RKO (cell line): ENCODE data around the gene BCAR1.
A peak's percentile ranks its signal among the peaks of the same experiment; 100 is the strongest.
"Not testable (repeated sequence)": the region's sequence is repeated elsewhere in the genome, so short reads cannot be mapped to it uniquely, and the experiment has no call there.

Source experiments
- DNase-seq: peaks from one replicate; pipeline ENCODE4 v3.0.0-alpha.2; 2016; ENCODE audit warnings: low spot score

BCAR1 gene

DNA sequence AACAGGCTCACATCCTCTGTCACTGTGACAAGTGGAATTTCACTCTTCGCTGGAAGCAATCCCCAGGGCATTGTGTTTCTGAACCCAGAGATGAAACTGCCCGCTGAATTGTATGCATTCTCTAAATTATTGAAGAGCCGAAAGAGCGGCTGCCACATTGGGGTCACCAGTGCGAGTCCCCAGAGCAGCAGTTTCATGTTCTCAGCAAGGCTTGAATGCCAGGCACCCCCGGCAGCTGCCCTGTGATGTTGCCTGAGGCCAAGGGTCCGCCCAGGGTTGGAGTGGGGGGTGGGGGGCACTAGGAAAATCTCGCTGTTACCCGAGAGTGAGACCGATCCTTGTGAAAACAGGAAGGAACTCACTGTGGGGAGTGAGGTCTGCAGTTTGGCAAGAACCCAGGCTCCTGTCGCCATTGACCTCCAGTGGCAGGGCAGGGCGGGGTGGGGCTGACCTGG, 20.7 kb upstream of the BCAR1 start:
- DNase-seq = no peak

DNA sequence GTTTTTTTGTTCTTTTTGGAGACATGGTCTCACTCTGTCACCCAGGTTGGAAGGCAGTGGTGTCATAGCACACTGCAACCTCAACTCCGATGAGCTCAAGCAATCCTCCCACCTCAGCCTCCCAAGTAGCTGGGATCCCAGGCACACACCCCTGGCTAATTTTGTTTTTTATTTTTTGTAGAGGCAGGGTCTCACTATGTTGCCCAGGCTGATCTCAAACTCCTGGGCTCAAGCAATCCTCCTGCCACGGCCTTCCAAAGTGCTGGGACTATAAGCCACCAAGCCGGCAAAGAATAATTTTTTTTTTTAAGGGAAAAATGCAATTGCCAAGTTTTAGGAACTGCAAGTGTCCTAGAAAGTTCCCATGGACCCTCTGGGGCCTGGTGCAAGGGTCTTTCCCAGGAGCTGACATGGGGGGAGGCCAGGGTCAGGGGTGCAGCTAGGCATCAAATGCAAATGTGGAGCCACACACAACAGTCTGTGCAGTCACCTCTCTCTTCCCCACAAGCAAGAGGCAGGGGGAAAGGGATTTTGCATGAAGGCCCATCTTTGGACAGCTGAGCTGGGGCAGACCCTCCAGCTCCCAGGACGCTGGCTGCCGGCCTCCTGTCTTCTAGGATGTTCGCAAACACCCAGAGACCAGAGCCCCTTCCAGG, 20.1 kb upstream of the BCAR1 start:
- no peak for DNase-seq

DNA sequence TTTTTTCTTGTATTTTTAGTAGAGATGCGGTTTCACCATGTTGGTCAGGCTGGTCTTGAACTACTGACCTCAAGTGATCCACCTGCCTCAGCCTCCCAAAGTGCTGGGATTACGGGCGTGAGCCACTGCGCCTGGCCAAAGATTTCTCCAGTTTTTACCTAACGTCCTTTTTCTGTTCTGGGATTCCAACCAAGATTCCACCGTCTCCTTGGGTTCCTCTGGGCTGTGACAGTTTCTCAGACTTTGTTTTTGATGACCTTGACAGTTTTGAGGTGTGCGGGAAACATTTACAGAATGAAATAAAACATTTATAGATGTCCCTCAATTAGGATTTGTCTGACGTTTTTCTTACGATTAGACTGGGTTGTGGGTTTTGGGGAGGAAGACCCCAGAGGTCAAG, 17.9 kb upstream of the BCAR1 start:
- not testable (repeated sequence) for DNase-seq

DNA sequence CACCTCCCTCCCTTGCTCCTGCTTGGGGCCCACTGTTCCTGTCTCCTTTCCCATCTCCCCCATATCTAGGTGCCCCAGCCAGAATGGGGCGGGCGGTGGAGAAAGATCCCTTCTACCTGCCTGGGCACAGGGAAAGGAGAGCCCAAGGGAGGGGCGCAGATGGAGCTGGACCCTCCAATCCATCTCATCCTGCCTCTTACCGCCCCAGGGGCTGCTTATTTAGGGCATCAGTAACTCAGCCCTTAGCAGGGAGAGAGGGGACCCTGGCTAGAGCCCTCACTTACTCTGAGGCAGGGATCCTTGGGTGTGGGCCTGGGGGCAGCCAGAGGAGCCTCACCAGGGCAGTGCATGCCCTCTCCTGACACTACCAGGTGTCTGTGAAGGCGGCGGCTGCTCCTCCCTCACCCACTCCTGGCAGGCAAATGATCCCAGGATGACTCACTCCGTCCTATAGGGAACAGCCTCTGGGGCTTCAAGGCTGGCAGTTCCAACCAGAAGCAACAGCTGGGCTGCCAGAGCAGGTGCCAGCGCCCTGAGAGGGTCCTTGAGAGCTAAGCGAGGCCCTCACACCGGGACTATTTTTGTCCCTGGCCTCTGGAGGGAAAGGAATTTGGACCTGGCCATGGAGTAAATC, 16.3 kb upstream of the BCAR1 start:
- peak; percentile 61 for DNase-seq

DNA sequence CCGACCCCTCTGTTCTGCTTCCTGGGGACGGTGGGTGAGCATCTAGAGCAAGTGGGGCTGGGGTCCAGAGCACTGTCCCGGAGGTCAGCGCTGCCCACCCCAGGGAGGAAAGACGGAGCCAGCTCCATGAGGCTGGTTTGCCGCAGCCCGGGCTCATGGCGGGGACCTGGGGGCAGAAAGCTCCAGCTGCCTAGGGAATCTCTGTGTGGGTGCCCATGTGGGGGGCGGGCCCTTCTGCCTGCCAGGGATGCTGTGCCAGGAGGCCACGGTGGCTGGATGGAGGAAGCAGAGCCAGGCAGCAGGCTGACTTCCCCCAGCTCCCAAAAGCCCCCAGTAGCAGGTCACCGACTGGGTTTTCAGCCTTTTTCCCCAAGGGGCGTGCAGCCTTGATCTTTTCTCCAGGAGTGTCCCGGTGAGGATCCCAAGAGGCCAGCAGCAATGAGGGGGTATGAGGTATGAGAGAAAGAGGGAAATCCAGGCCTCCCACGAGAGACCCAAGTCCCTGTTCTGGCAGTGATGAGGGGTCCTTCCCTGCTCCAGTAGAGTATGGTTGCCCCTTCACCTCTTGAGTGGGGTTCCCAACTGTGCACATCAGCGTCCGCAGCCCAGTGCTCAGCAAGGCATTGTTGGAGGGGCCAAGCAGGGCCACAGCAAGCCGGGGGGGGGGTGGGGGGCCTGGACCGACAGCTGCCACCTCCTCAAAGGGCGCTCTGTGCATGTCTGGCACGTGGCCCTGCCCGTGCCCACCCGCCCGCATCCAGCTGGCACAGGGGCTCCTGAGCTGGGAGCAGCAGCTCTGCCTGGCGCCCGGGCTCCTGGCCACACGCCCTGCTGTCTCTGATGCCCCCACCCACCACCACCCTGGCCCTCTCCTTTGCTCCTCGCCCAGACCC, 15.6 kb upstream of the BCAR1 start:
- DNase-seq = no peak

DNA sequence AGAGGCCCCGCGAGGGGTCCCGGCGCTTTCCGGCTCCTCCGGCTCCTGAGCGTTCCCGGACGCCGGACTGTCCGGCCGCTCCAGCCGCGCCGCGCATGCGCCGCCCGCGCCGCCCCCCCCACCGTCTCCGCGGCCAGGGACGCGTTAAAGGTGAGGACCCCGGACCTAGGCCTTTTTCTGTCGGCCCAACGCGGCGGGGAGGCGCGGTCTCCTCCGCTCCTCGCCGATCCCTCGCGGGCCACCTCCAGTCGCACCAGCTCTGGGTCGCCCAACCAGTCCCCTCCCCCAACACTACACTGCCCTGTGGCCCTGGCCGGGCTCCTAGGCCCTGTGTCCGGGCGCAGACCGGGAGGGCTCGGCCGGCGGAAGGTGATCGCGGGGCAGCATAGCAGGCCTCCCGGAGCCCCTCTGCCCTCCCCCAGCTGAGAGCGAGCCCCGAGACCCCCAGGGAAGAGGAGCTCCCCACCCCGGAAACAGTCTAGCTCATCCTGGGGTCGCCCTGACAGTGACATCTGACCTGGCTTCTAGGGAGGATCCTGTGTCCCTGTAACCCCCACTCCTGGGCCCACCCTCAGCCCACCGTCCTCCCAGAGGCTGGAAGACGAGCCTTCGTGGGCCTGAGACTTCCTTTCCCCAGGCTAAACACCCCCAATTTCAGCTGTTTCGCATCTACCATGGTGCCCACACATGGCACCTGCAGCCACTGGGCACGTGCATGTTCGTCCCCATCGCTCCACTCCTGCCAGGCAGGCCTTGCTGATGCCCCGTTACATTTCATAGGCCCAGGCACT, 14.7 kb upstream of the BCAR1 start:
- DNase-seq = peak; percentile 77

DNA sequence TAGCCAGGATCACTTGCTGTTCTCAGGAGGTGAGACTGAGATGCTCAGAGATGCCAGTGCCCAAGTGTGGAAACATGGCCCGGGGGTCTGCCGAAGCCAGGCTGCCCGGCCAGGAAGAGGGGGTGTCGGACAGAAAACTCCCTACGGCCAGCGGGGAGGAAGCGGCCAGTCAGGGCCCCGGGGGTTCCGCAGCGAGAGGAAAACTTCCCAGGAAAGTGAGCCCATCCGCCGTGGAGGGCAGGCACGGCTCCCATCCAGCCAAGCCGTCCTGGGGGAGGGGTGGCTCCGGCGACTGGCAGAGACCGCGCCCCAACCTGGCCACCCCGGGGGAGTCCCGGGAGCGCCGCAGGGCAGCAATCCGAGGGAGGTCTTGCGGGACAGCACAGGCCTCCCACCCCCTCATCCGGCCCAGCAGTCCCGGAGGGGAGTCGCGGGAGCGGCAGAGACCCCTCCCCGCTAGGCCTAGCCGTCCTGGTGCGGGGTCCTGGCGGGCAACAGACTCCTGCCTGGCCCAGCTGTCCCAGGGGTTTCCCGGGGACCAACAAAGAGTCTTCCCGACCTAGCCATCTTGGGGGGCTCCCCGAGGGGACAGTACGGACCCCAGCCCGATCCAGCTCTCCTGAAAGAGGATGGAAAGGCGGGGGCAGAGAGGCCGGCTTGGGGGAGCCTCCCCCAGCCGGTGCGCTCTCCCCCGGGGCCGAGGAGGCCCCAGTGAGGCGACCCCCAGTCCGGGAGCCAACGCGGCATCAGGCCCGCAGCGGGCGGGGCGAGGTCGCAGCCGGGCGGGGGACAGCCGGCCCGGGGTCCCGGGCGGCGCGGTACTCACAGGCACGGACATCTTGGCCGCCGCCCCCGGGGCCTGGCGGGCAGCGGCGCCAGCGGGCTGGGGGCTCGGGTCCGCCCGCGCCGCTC, 13.8 kb upstream of the BCAR1 start:
- no peak for DNase-seq

DNA sequence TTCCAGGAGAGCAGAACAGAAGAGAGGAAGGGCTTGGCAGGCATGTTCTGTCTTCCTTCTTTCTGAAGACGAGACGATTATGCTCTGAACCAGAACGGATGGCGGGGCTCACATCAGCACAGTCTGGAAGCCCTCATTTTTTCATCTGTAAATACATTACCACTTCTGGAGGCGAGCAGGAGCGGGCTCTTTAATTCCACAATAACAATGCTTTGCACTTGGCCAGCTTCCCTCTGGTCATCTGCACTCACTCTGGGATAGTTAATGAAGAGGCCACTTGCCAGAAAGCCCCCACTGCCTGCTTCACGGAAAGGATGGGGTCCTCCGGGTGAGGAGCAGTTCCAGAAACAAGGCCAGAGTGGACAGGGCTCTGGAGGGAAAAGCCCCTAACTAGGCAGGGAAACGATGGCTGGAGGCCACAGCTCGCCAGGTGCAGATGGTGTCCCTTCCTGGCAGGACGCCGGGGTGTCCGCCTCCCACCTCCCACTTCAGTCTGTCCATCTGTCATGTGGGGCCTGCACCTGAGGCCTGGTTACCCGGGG, 13.1 kb upstream of the BCAR1 start:
- DNase-seq = no peak

DNA sequence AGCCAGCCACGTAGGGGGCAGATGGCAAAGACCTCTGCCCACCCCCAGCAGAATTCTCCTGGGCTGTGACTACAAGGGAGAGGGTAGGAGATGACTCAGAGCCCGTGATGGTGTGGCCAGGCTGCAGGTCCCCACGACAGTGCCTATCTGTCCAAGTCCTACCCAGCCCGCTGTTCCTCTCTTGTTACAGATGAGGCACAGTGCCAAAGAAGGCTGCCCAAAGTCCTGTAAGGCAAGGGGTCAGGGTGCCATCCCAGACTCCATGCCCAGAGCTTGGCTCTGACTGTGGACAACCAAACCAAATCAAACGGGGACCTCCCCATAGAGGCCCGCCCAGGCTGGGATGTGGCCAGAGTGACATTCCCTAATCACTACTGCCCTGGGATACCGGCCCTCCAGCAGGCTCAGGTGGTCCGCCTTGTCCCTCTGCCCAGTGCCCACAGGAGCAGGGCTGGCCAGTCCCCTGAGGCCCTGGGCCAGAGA, 12.6 kb upstream of the BCAR1 start:
- no peak for DNase-seq

DNA sequence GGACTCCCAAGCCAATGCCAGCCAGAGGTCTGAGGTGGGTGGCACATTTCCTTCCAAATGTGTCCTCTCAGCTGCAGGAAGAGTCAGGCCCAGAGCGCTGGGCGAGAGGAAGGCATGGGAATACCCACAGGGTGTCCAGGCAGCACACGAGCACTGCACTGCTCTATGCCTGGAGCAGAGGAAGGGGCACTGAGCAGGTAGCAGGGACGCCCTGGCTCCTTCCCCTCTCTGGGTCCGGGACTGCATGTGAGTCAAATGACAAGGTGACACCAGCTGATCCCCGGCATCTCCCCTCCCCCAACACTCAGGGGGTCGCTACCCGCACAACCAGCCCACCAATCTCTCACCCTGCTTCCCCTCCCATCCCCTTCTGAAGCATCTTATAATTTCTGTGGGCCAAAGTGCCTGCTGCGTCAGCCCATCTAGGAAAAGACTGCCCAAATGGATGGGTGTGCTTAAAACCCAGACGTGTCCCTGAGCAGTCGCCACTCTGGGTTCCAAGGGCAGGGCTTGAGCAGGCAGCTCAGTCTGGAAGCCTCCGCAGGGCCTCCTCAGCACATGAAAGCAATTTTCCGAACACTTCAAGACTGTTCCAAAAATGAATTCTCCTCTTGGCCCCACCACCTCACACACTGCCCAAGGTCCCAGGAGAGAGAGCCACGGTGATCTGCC, 12.0 kb upstream of the BCAR1 start:
- DNase-seq = no peak

DNA sequence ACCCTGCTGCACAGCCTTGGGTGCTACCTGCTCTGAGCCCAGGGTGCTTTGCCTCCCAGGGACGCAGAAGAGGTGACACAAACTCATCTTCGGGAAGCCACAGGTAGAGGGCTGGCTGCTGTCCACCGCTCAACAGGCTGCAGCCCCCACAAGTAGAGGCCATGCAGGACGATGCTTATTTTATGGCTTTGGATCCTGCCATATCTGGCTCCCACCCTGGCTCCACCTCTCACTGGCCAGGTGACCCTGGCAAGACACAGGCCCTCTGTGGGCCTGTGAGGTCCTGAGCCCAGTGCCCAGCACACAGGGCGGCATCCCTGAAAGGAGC, 11.3 kb upstream of the BCAR1 start:
- no peak for DNase-seq

DNA sequence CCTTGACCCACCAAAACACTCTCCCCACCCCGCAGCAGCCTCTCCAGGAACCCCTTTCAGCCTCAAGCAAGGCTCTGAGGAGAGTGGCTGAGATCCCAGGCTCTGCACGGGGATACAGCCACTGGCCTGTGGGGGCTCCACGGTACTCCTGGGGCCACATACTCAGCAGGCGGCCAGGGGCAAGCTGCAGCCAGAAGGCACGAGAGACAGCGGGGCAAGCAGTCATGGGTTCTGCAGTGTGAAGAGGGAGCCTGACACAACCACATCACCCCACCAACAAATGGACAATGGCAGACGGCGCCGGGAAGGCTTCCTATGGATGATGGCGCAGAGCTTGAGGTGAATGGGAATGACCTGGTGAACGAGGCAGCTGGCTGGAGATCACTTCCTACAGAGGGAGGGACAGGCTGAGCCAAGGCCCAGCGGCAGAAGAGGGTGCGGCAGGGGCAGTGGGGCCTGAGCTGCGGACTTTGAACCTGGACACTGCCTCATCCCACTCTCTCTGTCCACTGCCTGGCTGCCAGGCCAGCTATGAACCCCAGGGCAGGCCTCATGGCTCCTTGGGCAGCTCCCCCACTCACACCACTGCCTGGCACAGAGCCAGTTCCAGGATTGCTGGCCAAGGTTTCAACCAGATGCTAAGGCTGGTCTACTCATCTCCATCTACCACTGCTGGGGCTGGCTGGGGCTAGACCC, 10.8 kb upstream of the BCAR1 start:
- DNase-seq = no peak

DNA sequence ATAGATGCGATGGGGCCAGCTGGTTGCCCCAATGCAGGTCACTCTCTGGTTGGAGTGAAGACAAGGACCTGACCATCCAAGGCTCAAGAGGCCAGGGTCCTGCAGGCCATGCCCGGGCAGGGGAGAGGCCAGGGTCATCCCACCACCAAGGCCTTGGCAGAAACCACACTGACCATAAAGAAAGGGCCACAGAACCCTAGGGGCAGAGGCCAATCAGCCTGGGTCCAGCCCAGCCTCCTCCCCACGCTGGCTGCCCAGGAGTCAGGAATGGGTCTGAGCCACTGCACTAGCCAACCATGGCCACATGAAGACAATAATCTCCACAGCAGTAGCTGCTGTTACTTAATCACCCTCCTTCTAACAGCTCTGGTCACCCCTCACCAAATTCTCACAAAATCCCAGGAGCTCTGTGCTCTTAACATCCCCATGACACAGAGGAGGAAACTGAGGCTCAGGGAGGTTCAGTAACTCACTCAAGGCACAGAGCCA, 10.2 kb upstream of the BCAR1 start:
- DNase-seq = no peak

DNA sequence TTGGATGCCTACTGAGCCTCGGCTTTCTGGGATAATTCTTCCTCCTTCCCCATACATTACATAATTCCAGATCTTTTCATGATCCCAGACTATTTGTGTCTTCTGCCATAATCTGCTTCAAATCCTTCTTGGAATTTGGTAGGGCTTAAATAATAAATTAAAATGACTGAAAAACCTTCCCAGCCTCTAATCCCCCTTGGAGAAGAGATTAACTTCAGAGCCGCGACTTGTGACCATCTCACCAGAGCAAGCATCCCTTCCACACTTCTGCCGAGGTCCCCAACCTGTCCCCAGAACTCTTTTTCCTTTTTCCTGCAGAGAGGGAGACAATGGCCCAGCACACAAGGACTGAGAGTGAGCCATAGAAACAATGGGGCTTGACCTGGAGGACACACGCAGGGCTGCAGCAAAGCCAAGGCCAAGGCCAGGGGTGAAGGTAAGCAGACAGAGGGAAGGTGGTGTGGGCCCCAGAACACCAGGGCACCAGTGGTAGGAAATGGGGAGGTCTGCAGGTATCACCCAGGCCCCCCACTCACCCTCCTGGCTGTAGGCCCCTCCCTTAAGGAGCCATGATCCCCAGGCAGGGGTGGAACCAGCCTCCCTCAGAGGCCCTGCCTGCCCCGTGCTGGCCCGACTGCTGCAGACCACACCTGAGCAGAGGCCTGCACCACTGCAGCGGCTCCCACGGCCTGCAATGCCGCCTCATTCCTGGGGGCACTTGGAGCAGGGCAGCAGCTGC, 9.6 kb upstream of the BCAR1 start:
- DNase-seq = no peak

DNA sequence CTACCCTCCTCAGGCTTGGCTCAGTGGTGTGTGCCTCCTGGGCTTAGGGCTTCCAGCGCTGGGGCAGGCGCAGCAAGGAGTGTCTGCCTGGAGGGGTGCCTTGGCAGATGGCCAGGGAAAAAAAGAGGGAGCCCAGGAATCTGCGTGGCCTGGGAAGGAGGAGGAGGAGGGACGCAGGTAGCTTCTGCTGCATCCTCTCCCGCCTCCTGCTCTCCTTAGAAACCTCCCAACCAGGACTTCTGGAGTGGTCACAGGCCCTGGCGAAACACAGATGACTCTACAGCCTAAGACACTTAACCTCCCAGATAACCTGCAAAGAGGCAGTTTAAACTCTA, 7.3 kb upstream of the BCAR1 start:
- DNase-seq = no peak

DNA sequence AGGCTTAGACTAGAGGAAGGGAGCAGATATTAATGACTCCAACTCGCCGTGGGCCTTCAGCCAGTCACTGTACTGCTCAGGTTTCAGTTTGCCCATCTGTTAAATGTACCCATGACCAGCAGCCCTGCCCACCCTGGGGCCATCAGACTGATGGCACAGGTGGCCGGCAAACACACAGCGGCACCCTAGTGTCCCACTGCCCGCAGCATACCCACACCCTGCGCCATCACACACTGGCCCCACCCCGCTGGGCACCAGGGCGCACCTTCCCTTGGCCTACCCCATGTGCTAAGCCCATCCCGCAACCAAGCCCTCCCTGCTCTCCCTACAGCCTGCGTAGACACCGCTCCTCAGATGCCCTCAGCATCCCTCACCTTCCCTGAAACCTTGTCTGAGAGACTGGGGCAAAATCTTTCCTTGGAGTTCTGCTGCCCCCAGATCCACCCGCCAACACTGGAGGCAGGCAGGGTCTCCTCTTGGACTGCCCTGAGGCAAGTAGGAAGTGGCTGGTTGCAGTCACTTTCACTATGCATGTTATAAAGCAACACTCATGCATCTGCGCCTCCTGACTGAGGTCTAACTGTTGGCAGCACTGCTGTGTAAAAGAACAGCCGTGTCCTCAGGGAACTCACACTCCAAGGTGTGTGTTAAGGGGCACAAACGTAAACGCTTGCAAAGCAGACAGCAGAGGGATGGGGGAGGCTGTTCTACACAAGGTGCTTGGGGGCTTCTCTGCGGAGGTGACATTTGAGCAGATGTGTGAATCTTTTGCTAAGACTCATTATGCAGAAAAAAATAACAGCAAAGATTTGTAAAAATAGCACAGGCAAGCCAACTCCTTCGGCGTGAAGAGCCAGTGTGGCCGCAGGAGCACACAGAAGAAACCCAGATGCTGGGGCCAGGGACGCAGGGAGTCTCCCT, 6.7 kb upstream of the BCAR1 start:
- DNase-seq = no peak

DNA sequence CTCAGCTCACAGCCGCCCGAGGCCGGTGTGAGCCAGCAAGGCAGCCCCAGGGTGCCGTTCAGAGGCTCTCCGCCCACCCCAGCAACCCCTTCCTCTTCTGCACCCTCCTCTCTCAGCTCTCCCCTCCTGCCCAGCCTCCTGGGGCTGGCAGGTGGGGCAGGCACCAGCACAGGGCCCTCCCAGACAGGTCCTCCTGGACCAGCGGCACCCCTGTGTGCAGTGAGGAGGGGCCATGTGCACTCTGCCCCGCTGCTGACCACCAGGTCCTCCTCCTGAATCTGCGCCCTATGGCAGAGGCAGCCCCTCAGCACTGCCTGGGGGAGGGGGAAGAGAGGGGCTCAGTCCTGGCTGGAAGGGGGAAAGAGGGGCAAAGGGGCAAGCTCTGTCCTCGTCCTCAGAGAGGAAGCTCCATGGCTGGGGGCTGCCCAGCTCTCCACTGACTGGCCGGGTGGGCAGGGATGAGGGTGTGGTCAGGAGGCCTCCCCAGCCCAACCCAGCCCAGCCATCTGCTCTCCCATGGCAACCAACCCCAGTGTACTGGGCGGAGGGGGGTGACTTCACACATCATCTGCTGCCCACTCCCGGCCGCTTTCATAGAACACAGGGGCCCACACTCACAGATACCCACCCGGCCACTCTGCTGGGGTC, 5.4 kb upstream of the BCAR1 start:
- DNase-seq = no peak
